K562 (cell line): ENCODE data around the gene FBXL4. TPM values are rescaled to one million over a fixed set of nuclear protein-coding genes. Genes with fewer than 3 reads are reported as not detected.

Source experiments
- ATAC-seq: fragments of 200-7000 bp; cut with Tn5 transposase; 3 replicates; pipeline ENCODE4 v1.9.1; 2020; ENCODE audit warnings: moderate library complexity
- BruUV-seq: library from RNA; stranded (reverse); fragments of 400-500 nt; replicated peaks from 2 replicates; lab custom pipeline; 2021; lab: Mats Ljungman, UMichigan
- CTCF ChIA-PET: fragments of 300-600 bp; formaldehyde crosslinking; extraction: SDS; loops from one replicate; lab custom pipeline; 2021; ENCODE audit warnings: low intra/inter-chr PET ratio; lab: Yijun Ruan, JAX
- POLR2A ChIA-PET: fragments of 300-600, 350-650 bp; sonication (Branson Sonifier 250); formaldehyde crosslinking; extraction: SDS; loops from one replicate; lab custom pipeline; 2021; ENCODE audit warnings: antibody characterized with exemption, inconsistent platforms; lab: Yijun Ruan, JAX
- DNase-seq, 4 experiments: peaks; one replicate each; pipeline versions ENCODE4 v3.0.0 to v3.0.0-alpha.2; 2011 to 2018; ENCODE audit warnings: low spot score in 3 of 4, mixed read lengths in 3 of 4; ENCODE audit errors: extremely low read depth in 1 of 4
- FAIRE-seq: peaks from 2 replicates; lab custom pipeline; 2011; peaks lifted over from hg19 to GRCh38; lab: Jason Lieb, UNC
- H2AFZ ChIP-seq: 2 replicates; pipeline ENCODE4 v1.6.0; 2011; ENCODE audit warnings: low read depth, low read length, control low read depth, inconsistent platforms
- H3K27ac ChIP-seq: fragments of 200-600 bp; 3 replicates; pipeline ENCODE4 v1.8.0; 2011; ENCODE audit warnings: low read depth, mild to moderate bottlenecking, control low read depth, inconsistent platforms, low read length, moderate library complexity, mixed read lengths; ENCODE audit errors: extremely low read depth
- H3K27me3 ChIP-seq, 2 experiments: fragments of 300-600 bp in 1 of 2; 2 replicates in 1 of 2; 3 replicates in 1 of 2; pipeline versions ENCODE4 v1.6.0 to v1.8.0; 2011; ENCODE audit warnings: inconsistent platforms in 2 of 2, low read length in 2 of 2, mild to moderate bottlenecking in 1 of 2, mixed read lengths in 1 of 2, moderate library complexity in 1 of 2; ENCODE audit not compliant: control insufficient read depth in 2 of 2, insufficient read depth in 2 of 2
- H3K36me3 ChIP-seq: fragments of 300-600 bp; 3 replicates; pipeline ENCODE4 v1.8.0; 2011; ENCODE audit warnings: mild to moderate bottlenecking, low read length, inconsistent platforms; ENCODE audit not compliant: control insufficient read depth, insufficient read depth
- H3K4me1 ChIP-seq, 2 experiments: fragments of 200-600 bp in 1 of 2; replicated peaks in 1 of 2; 2 replicates in 1 of 2; 3 replicates in 1 of 2; pipeline versions ENCODE4 v1.5.1 to v1.8.0; 2011; ENCODE audit warnings: inconsistent platforms in 2 of 2, low read length in 2 of 2, mild to moderate bottlenecking in 1 of 2, mixed read lengths in 1 of 2, moderate library complexity in 1 of 2; ENCODE audit not compliant: control insufficient read depth in 2 of 2, insufficient read depth in 2 of 2
- H3K4me2 ChIP-seq: 2 replicates; pipeline ENCODE4 v1.6.1; 2011; ENCODE audit warnings: low read length, control low read depth, inconsistent platforms, mixed read lengths; ENCODE audit not compliant: insufficient read depth
- H3K4me3 ChIP-seq: fragments of 200-600 bp; sonication (generic), shearing (Covaris generic); 2 replicates; pipeline ENCODE4 v1.5.1; 2016; ENCODE audit warnings: control low read depth, inconsistent platforms
- H3K79me2 ChIP-seq: fragments of 200-600 bp; 3 replicates; pipeline ENCODE4 v1.8.0; 2011; ENCODE audit warnings: low read length, inconsistent platforms; ENCODE audit not compliant: control insufficient read depth, insufficient read depth
- H3K9ac ChIP-seq, 2 experiments: 2 replicates each; pipeline versions ENCODE4 v1.6.0 to v1.6.1; 2011; ENCODE audit warnings: low read depth in 2 of 2, low read length in 2 of 2, control low read depth in 1 of 2, inconsistent platforms in 1 of 2, mild to moderate bottlenecking in 1 of 2, mixed read lengths in 1 of 2; ENCODE audit not compliant: insufficient read depth in 1 of 2
- H3K9me1 ChIP-seq: one replicate; pipeline ENCODE4 v1.6.0; 2011; ENCODE audit warnings: inconsistent platforms, mild to moderate bottlenecking, low read length, moderate library complexity; ENCODE audit not compliant: control insufficient read depth, insufficient read depth
- H3K9me3 ChIP-seq: replicated peaks from 2 replicates; pipeline ENCODE4 v1.5.1; 2011; ENCODE audit warnings: low read depth, low read length, inconsistent platforms; ENCODE audit not compliant: control insufficient read depth, insufficient read depth
- H4K20me1 ChIP-seq: replicated peaks from 2 replicates; pipeline ENCODE4 v1.6.1; 2011; ENCODE audit warnings: low read length, inconsistent platforms, mixed read lengths; ENCODE audit not compliant: control insufficient read depth, insufficient read depth
- FUS ChIP-seq: fragments of 200-400 bp; formaldehyde crosslinking; optimal IDR thresholded peaks from 2 replicates; pipeline ENCODE3; 2017; ENCODE audit warnings: low read depth, low read length
- MXI1 ChIP-seq: IDR thresholded peaks from 2 replicates; pipeline ENCODE4 v1.6.1; 2011; ENCODE audit warnings: low read depth, mild to moderate bottlenecking, improper control_type of control experiment, low read length
- NFIX ChIP-seq: fragments of 250-450 bp; sonication (Bioruptor Pico); IDR thresholded peaks from 2 replicates; pipeline ENCODE4 v1.4.0; 2020; ENCODE audit warnings: low read depth, mild to moderate bottlenecking, moderate library complexity
- NR4A1 ChIP-seq, 2 experiments: fragments of 250-450 bp in 1 of 2; fragments of 450-650 bp in 1 of 2; sonication (Bioruptor Pico) in 1 of 2; IDR thresholded peaks; 2 replicates each; pipeline versions ENCODE4 v1.4.0 to v1.6.1; 2016 to 2020; ENCODE audit warnings: mild to moderate bottlenecking in 2 of 2, missing compliant biosample characterization in 1 of 2, missing genetic modification characterization in 1 of 2, moderate library complexity in 1 of 2
- RBFOX2 ChIP-seq: fragments of 200-400 bp; formaldehyde crosslinking; IDR thresholded peaks from 2 replicates; pipeline ENCODE4 v1.6.1; 2017; ENCODE audit warnings: low read depth, mild to moderate bottlenecking, low read length, moderate library complexity
- SREBF2 ChIP-seq: sonication (generic); formaldehyde crosslinking; IDR thresholded peaks from 2 replicates; pipeline ENCODE4 v1.4.0; 2020; ENCODE audit warnings: mild to moderate bottlenecking, missing genetic modification reagents
- ZBED1 ChIP-seq: IDR thresholded peaks from 2 replicates; pipeline ENCODE4 v1.6.1; 2014
- ZFP91 ChIP-seq: sonication (generic); formaldehyde crosslinking; IDR thresholded peaks from 2 replicates; pipeline ENCODE4 v1.8.0; 2022; ENCODE audit warnings: mild to moderate bottlenecking, missing genetic modification reagents
- ZNF197 ChIP-seq: fragments of 200-800 bp; sonication (Bioruptor generic); IDR thresholded peaks from 2 replicates; pipeline ENCODE4 v1.6.1; 2016; ENCODE audit warnings: low read depth, missing genetic modification characterization, missing compliant biosample characterization
- ZNF347 ChIP-seq: fragments of 450-650 bp; formaldehyde crosslinking; IDR thresholded peaks from 2 replicates; pipeline ENCODE4 v1.4.0; 2020; ENCODE audit warnings: low read depth, mild to moderate bottlenecking, moderate library complexity
- WGBS: fragments of 100-300 bp; shearing (Covaris generic); methylation state at CpG from one replicate; pipeline ENCODE4 v1.1.6; 2016; ENCODE audit warnings: low coverage, mixed read lengths; ENCODE audit not compliant: insufficient coverage; ENCODE audit errors: missing lambda C conversion rate; 5-methylcytosine and 5-hydroxymethylcytosine counted together
- in situ Hi-C: fragments of 300-500 bp; cut with MboI; formaldehyde crosslinking; loops from 4 replicates; pipeline ENCODE4 v1.15.0; 2018; ENCODE audit warnings: inconsistent platforms, mixed read lengths
- intact Hi-C: fragments of 100-400 bp; cut with micrococcal nuclease; formaldehyde crosslinking; loops from 2 replicates; pipeline ENCODE4 v1.14.2; 2022
- polyA plus RNA-seq, 8 experiments: library from polyadenylated mRNA; depleted of rRNA in 4 of 8; stranded (reverse) in 5 of 8; unstranded in 3 of 8; fragments of >200 nt; fragmentation: Nextera tagmentation in 2 of 8; fragmentation: Illumina TruSeq in 1 of 8; extraction: Ambion mirVana in 2 of 8; extraction: Trizol in 1 of 8; gene quantifications; 2 replicates each; pipeline versions ENCODE4 v1.2.1 to v1.2.3, GENCODE V29; 2011 to 2014; ENCODE audit warnings: inconsistent platforms in 1 of 8, missing spikeins in 1 of 8
- total RNA-seq, 7 experiments: library from RNA; depleted of rRNA in 6 of 7; stranded (reverse); fragments of >200 nt in 6 of 7; fragmentation: Illumina TruSeq in 2 of 7; extraction: Trizol in 2 of 7; gene quantifications; 2 replicates each; pipeline versions ENCODE4 v1.2.1 to v1.2.3, GENCODE V29; 2011 to 2021; ENCODE audit warnings: low replicate concordance in 1 of 7
- TF ChIP-seq, protein P1 (sequence below): fragments of 250-450 bp; sonication (Bioruptor Pico); IDR thresholded peaks from 2 replicates; pipeline ENCODE4 v1.8.0; 2021; ENCODE audit warnings: mild to moderate bottlenecking, moderate library complexity
- TF ChIP-seq, protein P2 (sequence below), 2 experiments: fragments of 450-650 bp in 1 of 2; sonication (generic) in 1 of 2; formaldehyde crosslinking in 1 of 2; IDR thresholded peaks in 1 of 2; conservative IDR thresholded peaks in 1 of 2; 2 replicates each; pipeline versions ENCODE4 v1.6.1 to v1.8.1; 2016 to 2023; ENCODE audit warnings: mild to moderate bottlenecking in 2 of 2, moderate library complexity in 2 of 2, inconsistent platforms in 1 of 2, missing genetic modification reagents in 1 of 2

Gene FBXL4
- total and polyA plus RNA-seq, 9 of the 15 experiments (the other 6 are each of a cell fraction or from before 2014, with no cell fraction given) = 4.2 to 23.1 (median 7.7) TPM

- no TSS peak for BruUV-seq
- no peaks in the 10 kb centered on the region for H3K9me3 ChIP-seq
- peaks cover 0 to 23% of the 10 kb centered on the region in 2 experiments; a peak in 2 of 5 replicates for H3K27me3 ChIP-seq
- H3K9me1 ChIP-seq = no peaks in the 10 kb centered on the region
- in situ Hi-C loops (no loop called here), intact Hi-C loops (no loop called here)
- CTCF ChIA-PET = no interaction called here
- no peak overlapping the region for H2AFZ ChIP-seq
- H3K4me3 ChIP-seq = no peak overlapping the region
- no peak for DNase-seq
- H4K20me1 ChIP-seq = no peaks in the 10 kb centered on the region
- H3K4me2 ChIP-seq = no peak overlapping the region
- FAIRE-seq = no peak
- H3K36me3 ChIP-seq = no peaks in the 10 kb centered on the region
- no peak for TF ChIP-seq NFIX (CRISPR knock-in tag)
- TF ChIP-seq, protein P1, sequence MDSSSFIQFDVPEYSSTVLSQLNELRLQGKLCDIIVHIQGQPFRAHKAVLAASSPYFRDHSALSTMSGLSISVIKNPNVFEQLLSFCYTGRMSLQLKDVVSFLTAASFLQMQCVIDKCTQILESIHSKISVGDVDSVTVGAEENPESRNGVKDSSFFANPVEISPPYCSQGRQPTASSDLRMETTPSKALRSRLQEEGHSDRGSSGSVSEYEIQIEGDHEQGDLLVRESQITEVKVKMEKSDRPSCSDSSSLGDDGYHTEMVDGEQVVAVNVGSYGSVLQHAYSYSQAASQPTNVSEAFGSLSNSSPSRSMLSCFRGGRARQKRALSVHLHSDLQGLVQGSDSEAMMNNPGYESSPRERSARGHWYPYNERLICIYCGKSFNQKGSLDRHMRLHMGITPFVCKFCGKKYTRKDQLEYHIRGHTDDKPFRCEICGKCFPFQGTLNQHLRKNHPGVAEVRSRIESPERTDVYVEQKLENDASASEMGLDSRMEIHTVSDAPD (CRISPR knock-in tag) = no peak
- no peak for TF ChIP-seq RBFOX2
- no peak for TF ChIP-seq ZNF197 (CRISPR knock-in tag)
- TF ChIP-seq, protein P2, sequence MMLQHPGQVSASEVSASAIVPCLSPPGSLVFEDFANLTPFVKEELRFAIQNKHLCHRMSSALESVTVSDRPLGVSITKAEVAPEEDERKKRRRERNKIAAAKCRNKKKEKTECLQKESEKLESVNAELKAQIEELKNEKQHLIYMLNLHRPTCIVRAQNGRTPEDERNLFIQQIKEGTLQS (IDR thresholded peaks at IDR 0.05) = no peak
- TF ChIP-seq, protein P2 (CRISPR knock-in tag; conservative IDR thresholded peaks at IDR 0.05) = no peak
- TF ChIP-seq SREBF2 = no peak
- no peak for TF ChIP-seq ZNF347 (CRISPR knock-in tag)
- no peak for TF ChIP-seq FUS
- no peak for TF ChIP-seq NR4A1 (CRISPR knock-in tag; IDR thresholded peaks at IDR 0.05)
- TF ChIP-seq NR4A1 (tag; IDR thresholded peaks at IDR 0.05) = no peak
- no peak for TF ChIP-seq ZFP91 (CRISPR knock-in tag)
- TF ChIP-seq MXI1 = no peak
- TF ChIP-seq ZBED1 = no peak
- TF ChIP-seq, all 486 proteins: peak for 0
- H3K9ac ChIP-seq = no peak overlapping the region
- peaks cover 0 to 16% of the 10 kb centered on the region in 2 experiments; a peak in 4 of 5 replicates for H3K4me1 ChIP-seq
- WGBS = 40% methylated on average over 6 of the region's 6 CpGs
- H3K27ac ChIP-seq = no peak overlapping the region
- POLR2A ChIA-PET = no interaction called here
- ATAC-seq = no peak
- H3K79me2 ChIP-seq = no peaks in the 10 kb centered on the region; the same call in 2 of the 3 replicates
These were observed 107.4 kb downstream of the FBXL4 start for GRCh38 chr6:98840385-98840784.
